Mesothelial cell of epicardium (in vitro differentiated cells): ENCODE results near the gene DNAH5. TPM values are rescaled to one million over a fixed set of nuclear protein-coding genes. Genes with fewer than 3 reads are reported as not detected.
A peak's percentile ranks its signal among the peaks of the same experiment; 100 is the strongest.
"Not testable (repeated sequence)": the region's sequence is repeated elsewhere in the genome, so short reads cannot be mapped to it uniquely, and the experiment has no call there.

Experiments
- DNase-seq, 2 experiments: peaks; one replicate each; pipeline ENCODE4 v3.0.0; 2021; ENCODE audit warnings: low spot score in 2 of 2; ENCODE audit not compliant: unreplicated experiment in 2 of 2
- H3K27ac Mint-ChIP-seq: 2 replicates; pipeline ENCODE4 v1.8.0; 2021; ENCODE audit warnings: mixed read lengths
- H3K27me3 Mint-ChIP-seq: 2 replicates; pipeline ENCODE4 v1.8.0; 2021; ENCODE audit warnings: low read depth, mixed read lengths
- H3K36me3 Mint-ChIP-seq: 2 replicates; pipeline ENCODE4 v1.8.0; 2021; ENCODE audit warnings: mixed read lengths
- H3K4me1 Mint-ChIP-seq: 2 replicates; pipeline ENCODE4 v1.8.0; 2021; ENCODE audit warnings: mixed read lengths
- H3K4me3 Mint-ChIP-seq: 2 replicates; pipeline ENCODE4 v1.8.0; 2021; ENCODE audit warnings: mild to moderate bottlenecking, moderate library complexity, mixed read lengths
- H3K9me3 Mint-ChIP-seq: 2 replicates; pipeline ENCODE4 v1.8.0; 2021; ENCODE audit warnings: mixed read lengths
- total RNA-seq: library from RNA; stranded (reverse); gene quantifications from 3 replicates; pipeline ENCODE4 v1.2.1, GENCODE V29; 2021
- TF ChIP-seq, protein P1 (sequence below): fragments of 200-600 bp; sonication (generic); IDR thresholded peaks from one replicate; pipeline ENCODE4 v1.5.0; 2021; ENCODE audit warnings: antibody characterized with exemption; ENCODE audit not compliant: unreplicated experiment

The DNAH5 gene
- total RNA-seq, 1 donor from 2014 or later: 0.54 TPM

DNA sequence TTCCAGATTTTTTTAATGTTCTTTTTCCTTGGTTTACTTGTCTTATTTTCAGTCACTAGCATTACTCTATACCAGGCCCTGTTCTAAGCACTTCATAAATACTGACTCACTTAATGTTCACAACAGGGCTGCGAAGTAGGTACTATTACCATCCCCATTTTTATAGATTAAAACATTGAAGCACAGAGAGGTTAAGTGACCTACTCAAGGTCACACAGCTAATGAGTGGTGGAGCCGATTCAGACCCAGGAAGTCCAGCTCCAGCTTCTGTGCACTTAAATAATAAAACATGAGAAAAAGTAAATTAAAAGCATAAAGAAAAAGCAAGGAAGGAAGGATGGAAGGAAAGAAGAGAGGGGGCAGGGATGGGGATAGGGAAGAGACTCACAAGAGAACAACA lies 45.3 kb upstream of the DNAH5 start:
- Mint-ChIP-seq H3K4me1 (peaks cover 21% of the 10 kb centered on the region), H3K27ac (no peak overlapping the region), H3K4me3 (no peak overlapping the region), H3K36me3 (no peaks in the 10 kb centered on the region), H3K9me3 (no peaks in the 10 kb centered on the region), H3K27me3 (peaks cover 14% of the 10 kb centered on the region)
- DNase-seq: no peak
- TF ChIP-seq, protein P1, sequence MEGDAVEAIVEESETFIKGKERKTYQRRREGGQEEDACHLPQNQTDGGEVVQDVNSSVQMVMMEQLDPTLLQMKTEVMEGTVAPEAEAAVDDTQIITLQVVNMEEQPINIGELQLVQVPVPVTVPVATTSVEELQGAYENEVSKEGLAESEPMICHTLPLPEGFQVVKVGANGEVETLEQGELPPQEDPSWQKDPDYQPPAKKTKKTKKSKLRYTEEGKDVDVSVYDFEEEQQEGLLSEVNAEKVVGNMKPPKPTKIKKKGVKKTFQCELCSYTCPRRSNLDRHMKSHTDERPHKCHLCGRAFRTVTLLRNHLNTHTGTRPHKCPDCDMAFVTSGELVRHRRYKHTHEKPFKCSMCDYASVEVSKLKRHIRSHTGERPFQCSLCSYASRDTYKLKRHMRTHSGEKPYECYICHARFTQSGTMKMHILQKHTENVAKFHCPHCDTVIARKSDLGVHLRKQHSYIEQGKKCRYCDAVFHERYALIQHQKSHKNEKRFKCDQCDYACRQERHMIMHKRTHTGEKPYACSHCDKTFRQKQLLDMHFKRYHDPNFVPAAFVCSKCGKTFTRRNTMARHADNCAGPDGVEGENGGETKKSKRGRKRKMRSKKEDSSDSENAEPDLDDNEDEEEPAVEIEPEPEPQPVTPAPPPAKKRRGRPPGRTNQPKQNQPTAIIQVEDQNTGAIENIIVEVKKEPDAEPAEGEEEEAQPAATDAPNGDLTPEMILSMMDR: no peak

DNA sequence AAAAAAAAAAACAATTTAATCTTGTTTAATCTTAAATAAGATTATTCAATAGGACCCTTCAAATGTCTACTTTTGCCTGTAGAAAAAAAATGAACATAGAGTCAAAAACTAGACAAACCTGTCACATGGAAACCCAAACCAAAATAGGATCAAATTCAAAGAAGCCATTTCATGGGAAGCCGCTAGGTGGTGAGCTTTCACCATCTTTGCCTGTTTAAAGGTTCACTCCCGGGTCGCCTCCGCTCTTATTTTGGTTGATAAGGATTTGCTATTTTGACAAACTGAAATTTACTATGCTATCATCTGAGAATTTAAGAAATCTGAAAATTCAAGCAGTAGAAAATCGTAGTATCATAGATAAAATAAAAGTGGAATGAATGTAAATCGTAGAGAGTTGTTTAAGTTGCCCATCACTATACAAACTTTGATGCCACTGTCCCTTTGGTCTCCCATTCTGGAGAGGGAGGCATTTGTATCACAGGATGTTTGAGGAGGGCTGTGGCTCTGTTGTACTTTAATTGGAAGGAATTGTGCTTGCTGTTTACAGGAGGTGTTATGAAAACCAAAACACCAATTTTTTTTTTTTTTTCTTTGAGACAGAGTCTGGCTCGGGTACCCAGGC lies 43.5 kb upstream of the DNAH5 start:
- DNase-seq: peak in 1 of 2 experiments; percentile 57
- Mint-ChIP-seq H3K27me3 (peaks cover 14% of the 10 kb centered on the region), H3K4me3 (no peak overlapping the region), H3K4me1 (peaks cover 10% of the 10 kb centered on the region), H3K27ac (no peak overlapping the region), H3K9me3 (no peaks in the 10 kb centered on the region), H3K36me3 (no peaks in the 10 kb centered on the region)
- TF ChIP-seq, protein P1: peak; percentile 91

DNA sequence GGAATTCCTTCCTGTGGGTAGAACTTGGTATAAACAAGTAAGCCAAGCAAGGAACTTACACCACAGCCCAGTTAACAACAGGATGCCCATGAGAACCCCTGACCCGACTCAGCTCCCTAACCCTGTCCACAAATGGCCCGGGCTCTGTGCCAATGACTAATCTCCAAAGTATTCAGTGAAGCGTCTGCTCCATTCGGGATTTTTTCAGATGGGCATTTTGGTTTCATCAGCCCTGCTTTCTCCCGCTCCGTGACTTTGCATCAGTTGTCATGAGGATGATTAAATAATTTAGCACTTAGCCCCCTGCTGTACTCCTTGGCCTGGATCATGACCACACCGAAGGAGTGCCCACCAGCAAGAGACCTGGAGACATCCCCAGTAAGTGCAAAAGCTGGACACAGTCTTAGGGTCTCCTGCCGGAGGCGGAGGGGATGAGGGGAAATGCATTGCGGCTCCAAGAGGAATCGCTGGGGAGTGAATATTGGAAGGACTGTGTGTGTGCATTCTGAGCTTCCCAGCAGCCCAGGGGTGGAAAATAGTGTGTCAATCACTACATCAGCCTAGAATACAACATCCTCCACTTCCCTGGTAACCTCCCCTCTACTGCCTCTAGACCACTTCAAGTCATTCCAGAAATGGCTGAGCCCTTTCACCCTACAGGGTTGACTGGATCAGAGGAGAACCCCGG lies 41.4 kb upstream of the DNAH5 start:
- Mint-ChIP-seq H3K4me3 (no peak overlapping the region), H3K4me1 (peaks cover 7% of the 10 kb centered on the region), H3K27me3 (peaks cover 16% of the 10 kb centered on the region), H3K27ac (no peak overlapping the region), H3K9me3 (no peaks in the 10 kb centered on the region), H3K36me3 (no peaks in the 10 kb centered on the region)
- DNase-seq: no peak
- TF ChIP-seq, protein P1: no peak

DNA sequence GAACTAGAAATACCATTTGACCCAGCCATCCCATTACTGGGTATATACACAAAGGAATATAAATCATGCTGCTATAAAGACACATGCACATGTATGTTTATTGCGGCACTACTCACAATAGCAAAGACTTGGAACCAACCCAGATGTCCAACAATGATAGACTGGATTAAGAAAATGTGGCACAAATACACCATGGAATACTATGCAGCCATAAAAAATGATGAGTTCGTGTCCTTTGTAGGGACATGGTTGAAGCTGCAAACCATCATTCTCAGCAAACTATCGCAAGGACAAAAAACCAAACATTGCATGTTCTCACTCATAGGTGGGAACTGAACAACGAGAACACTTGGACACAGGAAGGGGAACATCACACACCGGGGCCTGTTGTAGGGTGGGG lies 40.4 kb upstream of the DNAH5 start:
- H3K36me3 Mint-ChIP-seq, H3K9me3 Mint-ChIP-seq, H3K4me3 Mint-ChIP-seq, H3K4me1 Mint-ChIP-seq, DNase-seq, H3K27ac Mint-ChIP-seq: not testable (repeated sequence)
- peaks cover 23% of the 10 kb centered on the region for H3K27me3 Mint-ChIP-seq

DNA sequence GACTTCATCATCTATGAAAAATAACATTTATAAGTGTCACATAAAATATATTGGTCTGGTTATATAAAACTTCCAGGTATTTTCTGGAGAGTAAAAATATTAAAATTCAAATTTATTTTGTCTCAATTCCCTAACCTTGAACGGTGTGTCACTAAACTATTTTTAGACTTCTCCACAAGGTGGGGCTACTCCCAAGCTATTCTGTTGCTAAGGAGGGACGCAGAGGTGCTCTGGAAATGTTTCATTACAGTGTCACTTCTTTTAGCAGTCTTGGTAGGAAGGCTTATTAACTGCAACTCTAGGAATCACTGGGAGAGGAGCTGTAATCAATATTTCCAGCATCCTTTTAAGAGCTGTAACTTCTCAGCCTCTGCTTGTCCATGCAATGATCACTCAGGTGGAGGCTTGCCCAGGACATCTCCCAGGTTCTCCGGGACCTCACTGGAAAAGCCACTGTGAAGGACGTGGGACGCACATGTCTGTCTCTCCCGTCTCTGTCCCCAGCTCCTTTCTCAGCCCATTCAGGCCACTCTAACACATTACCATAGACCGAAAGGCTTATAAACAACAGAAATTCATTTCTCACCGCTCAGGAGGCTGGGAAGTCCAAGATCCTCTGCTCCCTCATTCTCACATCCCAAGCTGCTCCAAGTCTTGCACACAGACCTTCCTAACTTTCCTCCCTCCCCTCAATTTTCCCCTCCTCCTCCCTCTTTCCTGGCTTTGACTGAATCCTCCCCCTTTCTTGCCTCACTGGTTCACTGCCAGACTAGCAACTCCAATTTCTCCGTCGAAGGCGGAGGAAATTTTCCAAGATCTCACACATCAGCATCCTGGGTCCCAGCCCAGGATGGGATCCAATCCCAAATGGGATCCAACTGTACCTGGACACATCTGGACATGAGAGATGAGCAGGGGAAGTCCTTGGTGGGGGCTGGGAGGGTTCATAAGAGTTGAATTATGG lies 32.7 kb upstream of the DNAH5 start:
- no peak for DNase-seq
- no peak overlapping the region for H3K4me3 Mint-ChIP-seq
- H3K9me3 Mint-ChIP-seq: no peaks in the 10 kb centered on the region
- peaks cover 9% of the 10 kb centered on the region for H3K27me3 Mint-ChIP-seq
- no peak overlapping the region for H3K27ac Mint-ChIP-seq
- H3K4me1 Mint-ChIP-seq: no peaks in the 10 kb centered on the region
- TF ChIP-seq, protein P1: peak; percentile 55
- no peaks in the 10 kb centered on the region for H3K36me3 Mint-ChIP-seq

DNA sequence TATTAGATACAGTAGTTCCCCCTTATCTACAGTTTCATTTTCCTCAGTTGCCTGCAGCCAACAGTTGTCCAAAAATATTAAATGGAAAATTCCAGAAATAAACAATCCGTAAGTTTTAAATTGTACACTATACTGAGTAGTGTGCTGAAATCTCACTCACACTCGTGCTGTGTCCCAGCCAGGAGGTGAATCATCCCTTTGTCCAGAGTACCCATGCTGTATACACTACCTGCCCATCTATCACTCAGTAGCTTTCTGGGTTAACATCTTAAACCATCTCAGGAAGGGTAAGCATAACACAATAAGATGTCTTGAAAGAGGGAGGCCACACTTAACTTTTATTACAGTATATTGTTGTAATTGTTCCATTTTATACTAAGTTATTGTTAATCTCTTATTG lies 31.7 kb upstream of the DNAH5 start:
- H3K4me1 Mint-ChIP-seq: no peaks in the 10 kb centered on the region
- H3K36me3 Mint-ChIP-seq: no peaks in the 10 kb centered on the region
- TF ChIP-seq, protein P1: no peak
- H3K9me3 Mint-ChIP-seq: no peaks in the 10 kb centered on the region
- no peak for DNase-seq
- no peak overlapping the region for H3K4me3 Mint-ChIP-seq
- H3K27me3 Mint-ChIP-seq: peaks cover 9% of the 10 kb centered on the region
- H3K27ac Mint-ChIP-seq: no peak overlapping the region
